CD4-positive, alpha-beta T cell treated with Interleukin-4 for 1 hour (primary cell): ENCODE data around the gene HENMT1.

Source experiments
- DNase-seq, 2 donors: peaks; one replicate each; pipeline ENCODE4 v3.0.0-alpha.2; 2020 to 2022

HENMT1 gene

GRCh38 chr1:108624069-108624468, 36.8 kb downstream of the HENMT1 start:
- DNase-seq: no peak

- no peak for DNase-seq
These were observed 43.2 kb downstream of the HENMT1 start for GRCh38 chr1:108617724-108618056.

- DNase-seq: no peak
These were observed 43.7 kb downstream of the HENMT1 start for GRCh38 chr1:108617008-108617723.

- no peak for DNase-seq
These were observed 45.3 kb downstream of the HENMT1 start for GRCh38 chr1:108615544-108615943.

GRCh38 chr1:108612496-108612895, 48.4 kb downstream of the HENMT1 start:
- DNase-seq: no peak

GRCh38 chr1:108611984-108612383, 48.9 kb downstream of the HENMT1 start:
- DNase-seq: no peak

- DNase-seq: no peak
These were observed 50.8 kb downstream of the HENMT1 start for GRCh38 chr1:108610073-108610472.

- no peak for DNase-seq
These were observed 51.3 kb downstream of the HENMT1 start for GRCh38 chr1:108609483-108610049.

- no peak for DNase-seq
These were observed 54.4 kb downstream of the HENMT1 start for GRCh38 chr1:108606478-108606877.

- no peak for DNase-seq
These were observed 55.3 kb downstream of the HENMT1 start for GRCh38 chr1:108605633-108606032.

- DNase-seq: no peak
These were observed 59.0 kb downstream of the HENMT1 start for GRCh38 chr1:108601708-108602410.

- DNase-seq: no peak
These were observed 60.4 kb downstream of the HENMT1 start for GRCh38 chr1:108600504-108600903.

GRCh38 chr1:108598340-108598739, 62.6 kb downstream of the HENMT1 start:
- no peak for DNase-seq
